AG08395 (cell line): ENCODE data around the gene ROBO3.
A peak's percentile ranks its signal among the peaks of the same experiment; 100 is the strongest.

Experiments used
- DNase-seq: peaks from one replicate; pipeline ENCODE4 v3.0.0; 2012; ENCODE audit warnings: mixed read lengths, low spot score

ROBO3 gene

GRCh38 chr11:124842305-124842704 lies 22.9 kb upstream of the ROBO3 start:
- no peak for DNase-seq

- DNase-seq = no peak
Observed at GRCh38 chr11:124843616-124843910, 21.7 kb upstream of the ROBO3 start.

- no peak for DNase-seq
Observed at GRCh38 chr11:124844664-124845079, 20.6 kb upstream of the ROBO3 start.

- no peak for DNase-seq
Observed at GRCh38 chr11:124846070-124846673, 19.1 kb upstream of the ROBO3 start.

GRCh38 chr11:124859171-124859570 lies 6.1 kb upstream of the ROBO3 start:
- no peak for DNase-seq

GRCh38 chr11:124861670-124862069 lies 3.6 kb upstream of the ROBO3 start:
- no peak for DNase-seq

- DNase-seq = peak; percentile 63
Observed at GRCh38 chr11:124863137-124863825, 2.0 kb upstream of the ROBO3 start.

GRCh38 chr11:124863826-124864165 lies 1.4 kb upstream of the ROBO3 start:
- no peak for DNase-seq

GRCh38 chr11:124864176-124864891 lies 898 bp upstream of the ROBO3 start:
- DNase-seq = no peak

- DNase-seq = no peak
Observed at GRCh38 chr11:124864892-124865180, 396 bp upstream of the ROBO3 start.

- DNase-seq = peak; percentile 69
Observed at GRCh38 chr11:124865902-124866851, 945 bp downstream of the ROBO3 start.

- DNase-seq = peak; percentile 57
Observed at GRCh38 chr11:124867700-124868099, 2.5 kb downstream of the ROBO3 start.

- DNase-seq = no peak
Observed at GRCh38 chr11:124868331-124869274, 3.4 kb downstream of the ROBO3 start.

- DNase-seq = no peak
Observed at GRCh38 chr11:124869331-124869730, 4.1 kb downstream of the ROBO3 start.

- no peak for DNase-seq
Observed at GRCh38 chr11:124869856-124870387, 4.7 kb downstream of the ROBO3 start.

- no peak for DNase-seq
Observed at GRCh38 chr11:124870430-124870829, 5.2 kb downstream of the ROBO3 start.

GRCh38 chr11:124872280-124872679 lies 7.0 kb downstream of the ROBO3 start:
- DNase-seq = no peak

GRCh38 chr11:124872741-124873140 lies 7.5 kb downstream of the ROBO3 start:
- no peak for DNase-seq

- no peak for DNase-seq
Observed at GRCh38 chr11:124873951-124874350, 8.7 kb downstream of the ROBO3 start.

- DNase-seq = no peak
Observed at GRCh38 chr11:124874571-124875255, 9.5 kb downstream of the ROBO3 start.

GRCh38 chr11:124875401-124875800 lies 10.2 kb downstream of the ROBO3 start:
- DNase-seq = no peak
